NCI-H146 treated with DMSO at 0.1 percent for 48 hours (cell line): ENCODE measurements around the gene SYPL2.

ENCODE experiments used
- DNase-seq: peaks from one replicate; lab custom pipeline; 2025; ENCODE audit not compliant: unreplicated experiment; lab: John Stamatoyannopoulos, UW

The SYPL2 gene

GRCh38 chr1:109490934-109491302 is 24.6 kb downstream of the SYPL2 start:
- no peak for DNase-seq

DNA sequence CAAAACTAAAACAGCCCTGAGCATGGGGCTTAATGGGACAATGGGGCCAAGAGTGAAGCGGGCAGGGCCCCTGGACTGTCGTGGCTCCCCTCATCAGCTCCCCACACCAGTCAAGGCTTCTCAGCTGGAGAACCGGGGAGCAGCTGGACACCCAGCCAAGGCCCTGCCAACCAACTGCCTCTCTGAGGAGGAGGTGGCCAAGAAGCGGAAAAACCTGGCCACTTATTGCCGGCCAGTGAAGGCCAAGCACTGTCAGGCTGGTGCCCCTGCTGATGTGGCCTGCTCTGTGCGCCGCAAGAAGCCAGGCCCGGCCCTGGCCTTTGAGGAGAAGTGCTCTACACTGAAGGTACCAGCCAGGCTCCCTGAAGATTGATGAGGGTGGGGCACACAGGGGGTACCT is 25.0 kb downstream of the SYPL2 start:
- DNase-seq: no peak

- no peak for DNase-seq
Measured at GRCh38 chr1:109492779-109493178, 26.4 kb downstream of the SYPL2 start.

DNA sequence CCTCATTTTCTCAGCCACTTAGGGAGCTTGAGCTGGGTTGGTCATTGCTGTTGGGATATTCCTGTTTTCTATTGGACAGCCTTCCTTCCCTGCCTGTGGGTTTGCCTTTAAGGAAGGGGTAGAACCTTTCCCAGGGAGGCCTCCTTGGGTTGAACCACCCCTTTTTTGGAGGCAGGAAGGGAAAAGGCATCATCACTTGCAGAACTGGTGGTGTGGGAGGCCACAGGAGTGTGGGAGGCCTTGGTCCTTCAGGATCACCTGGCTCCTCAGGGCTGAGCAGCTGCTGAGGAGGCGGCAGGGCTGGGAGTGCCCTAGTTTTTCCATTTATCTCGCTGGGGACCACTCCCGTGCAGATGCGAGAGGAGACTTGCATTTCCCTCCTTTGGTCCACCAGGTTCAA is 26.9 kb downstream of the SYPL2 start:
- DNase-seq: no peak

DNA sequence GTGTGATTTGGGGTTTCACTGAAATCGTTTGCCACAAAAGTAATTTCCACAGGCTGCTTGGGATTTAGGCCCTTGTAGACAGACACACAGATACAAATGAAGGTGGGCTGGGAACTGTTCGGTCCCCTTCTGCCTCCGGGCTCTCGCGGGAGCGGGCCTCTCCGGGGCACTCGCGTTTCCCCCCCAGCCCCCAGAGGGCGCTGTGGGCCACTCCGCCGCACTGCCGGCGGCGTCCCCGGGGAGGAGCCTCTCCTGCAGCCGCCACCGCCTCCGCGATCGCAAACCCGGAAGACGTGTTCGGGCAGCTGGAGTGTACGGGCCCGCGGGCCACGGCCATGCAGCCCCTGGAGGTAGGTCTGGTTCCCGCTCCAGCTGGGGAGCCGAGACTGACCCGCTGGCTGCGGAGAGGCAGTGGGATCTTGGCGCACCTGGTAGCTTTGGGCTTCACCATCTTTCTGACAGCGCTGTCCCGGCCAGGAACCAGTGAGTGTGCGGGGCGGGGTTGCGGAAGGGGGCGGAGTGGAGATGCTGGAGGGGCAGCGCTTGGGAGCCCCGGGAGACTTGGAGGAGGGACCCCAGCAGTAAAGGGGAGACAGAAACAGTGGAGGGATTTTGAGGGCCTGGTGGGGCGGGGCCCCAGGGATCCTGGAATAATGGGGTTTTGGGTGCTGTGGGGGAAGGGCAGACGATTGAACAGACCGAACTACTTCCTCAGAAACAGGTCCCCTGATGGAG is 27.6 kb downstream of the SYPL2 start, which contains the start of gene CYB561D1:
Gene CYB561D1, plus strand, starts transcription at position 290 of the 735 bp plus-strand sequence. Its CDS starts 46 bp downstream, at position 336.
- peak; percentile 66 for DNase-seq

GRCh38 chr1:109495738-109496137 is 29.4 kb downstream of the SYPL2 start:
- DNase-seq: no peak

DNA sequence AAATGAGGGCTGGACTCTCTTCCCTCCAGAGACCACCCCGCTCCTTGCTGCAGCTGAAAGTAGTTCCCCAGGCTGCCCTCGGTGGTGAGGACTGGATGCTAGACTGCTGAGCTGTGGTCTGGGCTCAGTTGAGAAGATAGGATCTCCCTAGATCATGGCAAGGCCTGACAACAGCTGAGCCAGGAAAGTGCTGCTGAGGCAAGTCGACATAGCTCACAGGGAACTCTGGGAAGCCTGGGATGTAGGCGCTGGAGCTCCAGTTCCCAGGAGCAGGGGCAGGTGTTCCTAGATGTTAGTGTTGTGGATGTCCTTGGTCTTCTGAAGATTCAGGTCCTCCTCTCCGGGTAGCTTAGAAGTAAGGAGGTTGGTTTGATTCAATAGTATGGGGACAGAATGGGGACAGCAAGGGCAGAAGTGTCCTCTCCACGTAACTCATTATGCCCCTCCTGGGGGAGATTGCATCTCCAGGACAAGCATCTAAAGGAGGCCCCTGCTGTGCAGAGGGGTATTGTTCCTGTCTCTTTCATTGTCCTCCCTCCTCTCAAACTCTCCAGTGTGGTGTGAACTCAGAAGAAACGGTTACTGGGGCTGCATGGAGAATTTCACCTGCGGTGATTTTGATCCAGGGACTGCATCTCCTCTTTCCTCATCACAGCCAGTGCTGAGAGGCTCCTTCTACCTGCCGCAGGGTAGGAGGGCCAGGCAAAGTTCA is 31.3 kb downstream of the SYPL2 start:
- no peak for DNase-seq

GRCh38 chr1:109498161-109498801 is 31.9 kb downstream of the SYPL2 start:
- DNase-seq: peak; percentile 64

- DNase-seq: no peak
Measured at GRCh38 chr1:109499081-109499480, 32.7 kb downstream of the SYPL2 start.

DNA sequence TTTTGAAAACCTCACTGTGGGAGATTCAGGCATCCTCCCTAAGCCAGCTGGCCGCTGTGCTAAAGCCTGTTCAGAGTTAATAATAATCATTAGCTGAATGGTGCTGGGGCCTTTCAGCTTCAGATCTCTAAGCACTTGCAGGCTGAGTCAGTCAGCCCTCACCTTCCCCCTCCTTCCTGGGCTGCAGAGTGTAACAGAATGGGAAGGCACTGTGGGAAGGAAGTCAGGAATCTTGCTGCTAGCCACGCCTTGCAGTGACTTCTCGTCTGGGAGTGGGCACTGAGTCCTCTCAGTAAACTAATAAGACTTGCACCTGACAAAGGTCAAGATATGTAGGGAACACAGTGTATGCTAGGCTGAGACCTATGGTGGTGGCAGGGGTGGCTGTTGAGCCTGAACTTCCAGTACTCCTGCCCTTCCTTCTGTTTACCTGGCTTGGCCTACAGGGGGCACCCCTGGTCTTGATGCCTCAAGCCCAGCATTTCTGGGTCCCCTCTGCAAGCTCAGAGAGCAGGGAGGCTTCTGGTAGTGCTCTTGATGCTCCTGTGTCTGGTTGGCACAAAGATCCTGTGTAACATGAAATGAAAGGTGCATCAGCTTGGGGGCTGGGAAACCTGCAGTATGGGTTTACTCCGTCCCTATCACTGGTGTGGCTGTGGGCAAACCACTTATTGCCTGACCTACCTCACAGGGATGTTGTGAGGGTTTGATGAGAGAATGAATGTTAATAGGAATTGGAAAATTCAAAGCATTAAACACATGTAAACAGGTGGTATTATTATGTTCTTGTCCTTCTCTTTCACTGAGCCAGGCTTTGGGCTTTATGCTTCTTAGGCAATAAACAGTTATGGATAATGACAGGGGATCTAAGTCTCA is 33.6 kb downstream of the SYPL2 start:
- DNase-seq: no peak

GRCh38 chr1:109500941-109501381 is 34.6 kb downstream of the SYPL2 start:
- DNase-seq: no peak

DNA sequence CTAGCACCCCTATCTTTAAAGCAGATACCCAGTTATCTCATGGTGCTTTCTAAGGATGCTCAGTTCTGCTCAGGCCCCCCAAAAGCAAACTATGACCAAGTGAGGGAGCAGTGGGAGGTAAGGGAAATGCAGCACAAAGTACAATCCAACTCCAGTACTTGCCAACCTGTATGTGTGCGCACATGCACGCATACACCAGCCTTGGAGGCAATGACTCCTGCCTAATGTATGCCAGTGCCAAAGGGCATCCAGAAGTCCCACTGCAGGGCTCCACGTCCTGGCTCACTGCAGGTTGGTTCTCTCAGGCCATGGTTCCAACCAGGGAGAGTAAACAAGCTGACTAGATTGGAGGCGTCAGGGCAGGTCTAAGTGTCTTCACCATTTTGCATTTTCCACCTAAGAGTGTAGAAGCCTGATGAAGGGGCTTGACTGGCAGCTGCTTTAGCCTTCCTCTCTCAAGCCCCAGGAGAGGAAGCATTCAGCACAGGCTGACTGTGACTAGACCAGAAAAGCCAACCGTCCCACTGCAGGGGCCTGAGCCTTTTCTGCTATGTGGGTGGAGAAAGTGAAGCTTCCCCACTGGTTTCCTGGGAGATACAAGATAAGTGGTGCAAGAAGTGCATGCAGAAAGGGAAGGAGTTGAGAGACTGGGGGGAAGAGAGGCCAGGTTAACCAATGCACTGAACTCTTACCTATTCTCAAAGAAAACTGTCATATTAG is 35.5 kb downstream of the SYPL2 start:
- no peak for DNase-seq

DNA sequence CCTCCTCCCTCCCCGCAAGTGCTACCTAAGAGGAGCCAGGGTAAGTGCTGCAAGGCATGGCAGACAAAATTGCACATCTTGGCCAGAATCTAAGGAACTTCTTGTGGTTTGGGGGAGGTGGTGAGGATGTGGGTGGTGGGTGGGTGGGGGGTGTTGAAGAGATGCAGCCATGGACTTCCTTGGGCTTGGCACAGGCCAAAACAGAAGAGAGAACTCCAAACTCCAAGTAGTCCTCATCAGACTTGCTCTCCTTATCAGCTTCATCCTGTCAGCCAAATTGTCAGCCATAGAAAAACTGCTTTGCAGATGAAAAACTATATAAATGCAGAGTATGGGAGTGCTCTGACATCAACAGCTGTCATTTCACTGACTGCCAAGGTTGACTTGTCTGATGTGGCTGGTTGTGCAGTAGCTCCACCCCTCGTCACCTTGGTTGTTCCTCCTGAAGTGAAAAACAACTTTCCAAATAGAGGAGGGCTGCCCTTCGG is 36.1 kb downstream of the SYPL2 start:
- DNase-seq: no peak

GRCh38 chr1:109503935-109504334 is 37.6 kb downstream of the SYPL2 start:
- no peak for DNase-seq

- no peak for DNase-seq
Measured at GRCh38 chr1:109504974-109505373, 38.6 kb downstream of the SYPL2 start.

GRCh38 chr1:109508001-109508872 is 41.9 kb downstream of the SYPL2 start:
- no peak for DNase-seq

DNA sequence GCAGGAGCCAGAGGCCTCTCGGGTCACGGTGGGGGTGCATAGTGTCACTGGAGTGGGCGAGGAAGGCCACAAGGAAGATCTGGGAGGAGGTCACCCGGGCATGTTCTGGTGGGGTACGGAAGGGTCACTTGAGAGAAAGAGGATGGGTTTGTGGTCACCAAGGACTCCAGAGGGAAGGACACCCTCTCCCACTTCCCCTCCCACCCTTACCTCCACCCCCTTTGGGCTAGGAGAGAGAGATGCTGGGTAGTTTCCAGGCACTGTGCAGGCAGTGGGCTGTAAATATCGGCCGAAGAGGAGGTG is 42.5 kb downstream of the SYPL2 start:
- no peak for DNase-seq

DNA sequence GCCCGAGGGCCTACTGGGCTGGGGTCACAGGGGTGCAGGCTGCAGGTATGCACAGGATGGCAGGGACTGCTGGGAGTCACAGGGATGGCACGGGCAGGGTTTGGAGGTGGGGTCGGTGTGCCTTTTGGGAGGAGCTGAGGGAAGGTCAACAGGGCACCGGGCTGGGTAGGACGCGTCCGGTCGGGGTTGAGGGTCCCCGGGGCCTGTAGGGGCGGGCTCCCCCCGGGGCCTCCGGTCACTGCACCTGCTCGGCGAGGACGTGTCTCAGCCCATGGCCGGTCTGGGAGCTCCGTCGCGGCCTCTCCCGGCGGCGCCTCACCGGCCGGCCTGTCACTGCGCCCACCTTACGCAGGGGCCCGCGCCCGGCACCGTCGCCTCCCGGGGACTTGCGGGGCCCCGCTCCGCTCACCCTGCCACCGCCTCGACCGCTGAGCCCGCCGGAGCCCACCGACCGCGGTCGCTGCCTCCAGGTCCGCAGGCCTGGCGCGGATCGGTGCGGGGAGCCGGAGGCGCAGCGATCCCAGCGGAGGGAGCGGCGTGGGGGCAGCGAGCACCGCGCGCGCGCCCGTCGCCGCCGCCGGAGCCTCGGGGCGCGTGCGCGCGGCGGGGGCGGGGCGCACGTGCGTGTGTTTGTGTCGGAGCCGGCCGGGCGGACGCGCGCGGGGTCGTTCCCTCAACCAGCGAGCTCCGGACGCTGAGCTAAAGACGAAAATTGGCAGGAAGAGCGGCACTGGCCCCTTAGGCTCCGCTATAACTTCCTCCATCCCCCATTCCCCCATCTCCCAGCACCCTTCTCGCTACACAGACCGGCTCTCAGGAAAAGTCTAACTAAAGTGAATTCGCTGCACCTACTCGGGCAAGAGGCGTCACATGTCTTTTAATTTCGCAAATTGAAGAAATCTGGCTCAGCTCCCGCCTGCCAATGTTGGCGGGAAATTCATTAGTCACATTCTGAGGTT is 43.1 kb downstream of the SYPL2 start, which contains the start of gene AMIGO1:
Gene AMIGO1, minus strand, starts transcription at position 552 of the 959 bp plus-strand sequence. CDS start 815 bp downstream, outside the sequence.
- peak; percentile 29 for DNase-seq
